GM19099 (cell line): ENCODE data around the gene PARG.
"Not testable (repeated sequence)": the region's sequence is repeated elsewhere in the genome, so short reads cannot be mapped to it uniquely, and the experiment has no call there.

Experiments
- POLR2A ChIP-seq: IDR thresholded peaks from 3 replicates; pipeline ENCODE4 v1.6.1; 2011; ENCODE audit warnings: low read depth; ENCODE audit not compliant: insufficient read length; ENCODE audit errors: extremely low read depth

The PARG gene

DNA sequence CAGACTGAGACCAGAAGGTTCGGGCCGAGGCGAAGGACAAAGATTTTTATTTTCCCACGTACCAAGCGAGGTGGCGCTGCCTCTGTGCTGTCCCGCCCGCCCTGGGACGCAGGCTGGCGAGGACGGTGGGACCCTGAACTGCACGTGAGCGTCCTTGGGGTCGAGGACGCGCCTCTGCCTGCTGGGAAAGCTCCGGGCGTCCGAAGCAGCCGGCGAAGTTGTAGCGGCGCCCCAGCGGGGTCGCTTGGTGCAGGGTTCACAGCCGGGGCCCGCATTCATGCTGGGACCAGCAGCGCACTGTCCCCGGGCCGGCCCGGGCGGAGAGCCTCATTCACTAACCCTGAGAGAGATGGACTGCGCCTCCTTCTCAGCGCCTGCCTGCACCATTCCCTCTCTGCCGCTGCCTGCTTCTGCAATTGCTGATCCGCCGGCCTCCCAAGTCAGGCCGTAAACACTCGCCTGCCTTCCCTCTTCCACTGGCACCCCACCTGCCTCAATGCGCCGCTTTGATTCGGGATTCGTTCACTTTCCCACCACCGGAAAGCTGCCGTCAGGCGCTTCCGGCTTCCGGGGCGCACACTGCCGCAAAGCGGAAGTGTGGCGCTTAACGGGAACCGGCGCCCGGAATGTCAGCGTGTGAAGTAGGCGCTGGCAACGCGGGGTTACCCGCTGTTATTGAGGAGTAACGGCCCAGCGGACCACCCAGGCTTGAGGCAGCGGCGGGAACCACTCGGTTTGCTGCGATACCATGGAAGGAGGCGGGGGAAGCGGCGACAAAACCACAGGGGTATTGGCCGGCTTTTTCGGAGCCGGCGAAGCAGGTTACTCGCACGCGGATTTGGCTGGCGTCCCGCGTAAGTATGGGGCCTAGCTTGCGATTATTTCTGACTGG, at the start of gene PARG, which contains the start of gene TIMM23B:
TSS of gene PARG (minus strand) at position 581 of the 892 bp plus-strand sequence. CDS start at position 279, 302 bp downstream.
TSS of gene TIMM23B (plus strand) at position 607 of the 892 bp plus-strand sequence. CDS start at position 749, 142 bp downstream.
- peak; percentile 60 for TF ChIP-seq POLR2A

DNA sequence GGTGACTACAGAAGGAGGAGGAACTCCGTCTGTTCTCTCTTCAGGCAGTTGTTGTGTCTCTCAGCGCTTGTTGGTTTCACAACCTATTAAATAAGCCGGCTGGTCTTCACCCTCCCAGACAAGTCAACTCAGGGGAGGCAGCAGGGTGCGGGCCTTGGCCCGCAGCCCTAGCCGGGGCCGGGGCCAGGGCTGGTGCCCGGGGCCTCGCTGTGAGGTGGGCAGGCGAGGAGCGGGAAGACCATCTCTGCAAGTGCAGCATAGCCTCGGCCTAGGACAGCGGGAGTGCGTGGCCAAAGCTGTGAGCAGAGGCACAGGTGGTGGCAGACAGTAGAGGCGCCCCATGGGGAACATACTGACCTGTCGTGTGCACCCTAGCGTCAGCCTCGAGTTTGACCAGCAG, 46.5 kb upstream of the PARG start, which contains the start of gene AGAP6:
TSS of gene AGAP6 (plus strand) at position 31 of the 400 bp plus-strand sequence. CDS start at position 341, 310 bp downstream.
- not testable (repeated sequence) for TF ChIP-seq POLR2A

DNA sequence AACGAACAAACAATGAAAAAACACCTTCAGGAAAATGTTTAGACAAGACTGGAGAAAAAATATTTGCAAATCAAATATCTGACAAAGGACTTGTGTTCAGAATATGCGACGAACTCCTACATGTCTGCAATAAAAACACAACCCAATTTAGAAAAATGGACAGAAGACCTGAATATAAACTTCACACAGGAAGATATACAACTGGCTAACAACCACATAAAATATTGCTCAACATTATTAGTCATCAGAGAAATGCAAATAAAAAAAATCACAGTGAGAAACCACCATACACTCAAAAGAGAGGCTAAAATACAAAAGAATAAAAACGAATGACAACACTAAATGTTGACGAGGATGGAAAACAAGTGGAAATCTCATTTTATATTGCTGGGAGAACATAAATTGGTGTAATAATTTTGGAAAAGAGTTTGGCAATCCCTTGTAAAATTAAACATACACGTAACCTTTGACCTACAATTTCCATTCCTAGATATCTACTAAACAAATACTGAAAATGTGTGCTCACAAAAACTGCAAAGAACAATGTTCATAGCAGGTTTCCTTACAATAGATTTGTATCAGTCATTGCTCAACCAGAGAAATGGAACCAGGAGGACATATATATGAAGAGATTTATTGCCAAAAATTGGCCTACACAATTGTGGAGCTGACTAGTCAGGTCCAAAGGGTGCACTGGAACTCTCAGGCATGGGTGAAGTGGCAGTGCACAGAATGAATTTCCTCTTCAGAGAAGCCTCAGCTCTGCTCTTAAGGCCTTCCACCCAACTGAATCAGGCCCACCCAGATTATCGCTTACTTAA, 96.8 kb downstream of the PARG start:
- no peak for TF ChIP-seq POLR2A

DNA sequence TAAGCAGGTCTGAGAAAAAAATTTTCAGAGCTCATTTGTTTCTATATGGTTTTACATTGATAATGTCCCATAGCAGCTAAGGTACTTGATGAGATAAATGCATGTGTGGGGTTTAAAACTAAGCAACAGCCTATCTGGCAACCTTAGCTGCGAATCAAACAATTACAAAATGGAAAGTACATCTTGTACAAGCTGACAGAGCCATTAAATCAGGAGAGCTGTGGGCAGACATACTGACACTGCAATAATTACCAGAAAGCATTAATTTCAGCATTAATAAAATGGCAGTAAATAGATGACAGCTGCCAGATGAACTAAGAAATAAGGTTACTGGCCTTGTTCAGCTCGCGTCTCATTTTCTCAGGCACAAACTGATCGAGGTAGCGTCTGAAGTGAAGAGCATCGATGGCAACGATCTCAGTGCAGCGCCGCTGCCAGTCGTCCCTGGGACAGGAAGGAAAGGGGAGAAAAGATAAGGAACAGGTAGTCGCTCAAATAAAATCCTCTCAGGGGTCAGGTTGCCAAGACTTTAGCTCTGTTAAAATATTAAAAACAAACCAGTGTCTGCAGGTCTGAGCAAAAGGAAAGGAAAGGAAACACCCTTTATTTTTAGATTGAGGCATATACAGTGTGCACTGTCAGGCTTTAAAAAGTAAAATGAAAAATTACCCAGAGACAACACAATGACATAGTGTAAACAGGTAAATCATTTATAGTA, 100.1 kb downstream of the PARG start:
- TF ChIP-seq POLR2A: no peak

DNA sequence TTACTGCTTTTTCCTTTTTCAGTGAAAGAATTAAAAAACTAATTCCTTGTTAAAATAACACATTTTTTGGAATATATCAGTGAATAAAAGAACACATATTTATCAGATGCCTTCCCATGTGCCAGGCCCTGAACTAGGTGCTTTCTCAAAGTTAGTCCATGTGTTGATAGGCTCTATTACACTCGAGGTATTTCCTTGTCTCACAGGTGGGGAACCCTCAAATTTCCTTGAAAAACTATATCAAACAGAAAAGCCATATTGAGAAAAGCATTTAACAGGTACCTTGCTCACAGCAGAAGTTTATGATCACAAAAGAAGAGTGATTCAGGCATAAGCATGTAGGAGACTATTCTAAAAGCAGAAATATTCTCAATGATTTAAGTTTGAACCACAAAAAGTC, 104.1 kb downstream of the PARG start:
- no peak for TF ChIP-seq POLR2A

DNA sequence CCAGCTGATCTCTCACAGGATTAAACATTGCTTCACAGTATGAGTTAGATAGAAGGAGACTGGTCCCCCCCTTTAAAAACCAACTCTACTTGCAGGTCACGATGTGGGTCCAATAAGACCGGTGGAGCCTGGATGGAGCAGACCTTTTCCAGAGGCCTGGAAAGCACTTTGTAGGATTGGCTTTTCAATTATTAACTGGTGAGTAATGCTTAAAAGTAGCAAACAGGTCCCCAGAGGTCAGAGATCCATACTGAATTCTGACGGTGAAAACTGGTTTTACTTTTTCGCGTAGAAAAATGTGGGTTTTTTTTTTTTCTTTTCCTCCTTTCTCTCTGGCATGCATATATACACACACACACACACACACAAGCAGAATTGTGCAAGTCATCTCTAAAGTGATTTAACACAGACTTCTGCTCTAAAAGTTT, 104.8 kb downstream of the PARG start:
- no peak for TF ChIP-seq POLR2A

DNA sequence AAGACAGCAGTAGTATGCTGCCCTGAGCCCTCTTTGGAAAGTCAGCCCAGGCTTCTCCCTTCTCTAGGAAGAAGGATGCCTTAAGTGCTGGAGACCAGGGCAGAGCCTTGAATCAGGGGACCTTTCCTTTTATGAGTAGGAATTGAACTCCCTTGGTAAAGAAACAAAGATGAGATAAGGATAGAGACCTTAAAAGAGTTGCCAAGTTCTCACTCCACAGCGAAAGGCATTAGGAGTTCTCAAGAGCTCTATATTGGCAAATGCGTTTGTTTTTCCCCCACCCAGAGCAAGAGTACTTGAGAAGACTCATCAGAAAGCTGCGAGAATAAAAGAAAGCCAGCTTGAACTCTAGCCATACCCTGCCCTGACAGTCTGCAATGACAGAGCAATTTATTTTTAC, 106.9 kb downstream of the PARG start:
- TF ChIP-seq POLR2A: no peak

DNA sequence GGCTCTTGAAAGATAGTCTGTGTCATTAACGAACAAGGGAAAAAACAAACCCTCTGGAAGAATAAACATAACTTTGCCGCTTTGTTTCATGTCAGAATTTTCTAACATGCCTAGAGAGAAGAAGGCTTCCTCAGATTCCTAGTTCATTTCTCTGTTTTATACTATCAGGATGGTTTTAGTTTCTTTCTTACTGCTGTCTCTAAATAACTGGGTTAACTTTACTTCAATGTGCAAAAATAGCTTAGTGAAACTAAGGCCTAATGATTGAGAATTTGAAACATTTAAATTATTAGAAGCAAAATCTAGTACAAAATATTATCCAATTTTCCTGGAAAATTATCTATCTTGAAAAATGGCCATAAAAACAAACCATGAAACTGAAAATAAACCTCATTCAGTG, 107.6 kb downstream of the PARG start:
- TF ChIP-seq POLR2A: no peak

DNA sequence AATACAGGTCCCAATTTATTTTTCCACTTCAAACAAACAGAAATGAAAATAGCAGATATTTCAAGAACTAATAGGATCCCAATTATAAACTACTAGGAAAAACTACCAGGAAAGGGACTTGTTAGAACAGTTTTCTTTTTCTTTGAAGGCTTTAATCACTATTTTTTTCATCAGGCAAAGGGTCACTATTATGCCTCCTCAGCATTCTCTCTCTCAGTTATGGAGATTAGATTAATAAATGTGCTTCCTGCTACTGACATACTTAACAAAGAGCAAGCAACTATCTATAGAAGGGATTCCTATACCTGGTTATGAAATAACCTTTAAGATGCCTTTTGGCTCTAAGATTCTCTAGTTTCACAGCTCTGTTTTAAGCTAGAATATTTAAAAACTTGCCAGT, 108.7 kb downstream of the PARG start:
- TF ChIP-seq POLR2A: no peak

DNA sequence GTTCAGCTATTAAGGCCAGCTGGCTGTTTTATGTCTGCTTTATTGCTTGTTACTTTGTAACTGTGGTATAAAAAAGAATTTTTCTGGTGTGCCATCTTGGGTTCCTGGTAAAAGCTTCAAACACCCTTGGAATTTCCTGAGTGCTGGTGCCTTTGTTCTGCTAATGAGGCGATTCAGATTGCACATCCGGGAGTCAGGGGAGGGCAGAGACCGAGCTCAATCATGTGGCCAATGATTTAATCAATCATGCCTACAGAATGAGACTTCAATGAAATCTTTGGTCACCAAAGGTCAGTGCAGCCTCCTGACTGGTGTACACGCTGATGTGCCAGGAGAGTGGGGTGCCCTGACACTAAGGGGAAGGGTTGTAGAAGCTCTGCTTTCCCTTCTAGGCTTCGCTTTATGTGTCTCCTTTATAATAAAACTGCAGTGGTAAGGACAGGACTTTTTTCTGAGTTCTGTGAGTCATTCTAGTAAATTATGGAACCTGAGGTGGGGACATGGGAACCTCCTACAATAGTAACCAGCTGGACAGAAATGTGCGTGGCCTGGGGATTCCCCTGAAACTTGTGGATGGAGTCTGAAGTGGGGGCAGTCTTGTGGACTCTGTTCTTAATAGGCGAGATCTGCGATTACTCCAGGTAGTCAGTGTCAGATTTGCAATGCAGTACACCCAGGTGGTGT, 110.3 kb downstream of the PARG start:
- TF ChIP-seq POLR2A: no peak

DNA sequence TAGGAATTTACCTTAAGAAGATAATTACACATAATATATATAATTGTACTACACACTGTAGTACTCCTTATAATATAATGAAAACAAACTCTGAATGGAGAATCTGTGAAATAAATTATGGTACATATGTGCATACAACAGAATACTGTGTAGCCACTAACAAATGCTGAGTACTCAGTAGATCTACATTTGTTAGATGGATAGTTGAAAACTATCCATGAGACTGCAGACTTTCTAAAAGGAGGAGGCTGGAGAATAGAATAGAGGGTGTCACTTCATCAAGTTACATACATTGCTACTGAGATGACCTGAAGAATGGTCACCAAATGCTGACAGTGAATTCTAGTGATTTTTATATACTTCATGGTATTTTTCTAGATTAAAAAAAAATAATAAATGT, 111.0 kb downstream of the PARG start:
- no peak for TF ChIP-seq POLR2A

DNA sequence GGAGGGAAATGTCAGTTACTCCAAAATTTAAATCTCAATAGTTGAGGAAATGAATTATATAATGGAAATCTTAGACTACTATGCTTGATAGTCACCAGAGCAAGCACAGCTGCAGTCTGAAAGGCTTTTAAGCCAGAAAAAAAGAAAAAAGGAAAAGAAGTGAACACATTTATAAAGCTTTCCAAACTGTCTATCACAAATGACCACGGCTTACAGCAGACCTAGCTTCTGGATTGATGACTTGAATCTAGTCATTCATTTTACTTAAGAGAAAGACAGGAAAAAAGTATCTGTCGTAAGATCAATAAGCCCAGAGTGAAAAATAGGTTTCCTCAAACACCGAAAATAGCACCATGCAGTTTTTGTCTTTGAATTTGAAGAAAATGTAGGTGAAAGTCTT, 111.8 kb downstream of the PARG start:
- no peak for TF ChIP-seq POLR2A

DNA sequence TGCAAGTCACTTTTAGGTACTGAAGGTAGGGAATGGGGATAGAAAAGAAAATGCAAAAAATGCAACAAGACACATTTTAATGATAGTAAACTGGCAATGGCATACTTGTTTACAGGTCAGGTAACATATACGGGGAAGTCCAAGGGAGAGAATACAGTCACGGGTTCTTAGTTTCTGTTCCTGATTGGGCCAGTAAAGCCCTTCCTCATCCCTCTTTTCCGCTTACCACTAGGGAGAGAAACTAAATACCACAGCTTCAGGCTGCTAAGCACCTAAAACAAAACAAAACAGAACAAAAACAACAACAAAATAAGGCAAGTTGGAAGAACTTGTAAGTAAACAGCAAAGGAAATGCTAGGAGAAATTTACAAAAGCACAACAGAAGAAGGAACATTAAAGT, 114.5 kb downstream of the PARG start:
- TF ChIP-seq POLR2A: no peak

DNA sequence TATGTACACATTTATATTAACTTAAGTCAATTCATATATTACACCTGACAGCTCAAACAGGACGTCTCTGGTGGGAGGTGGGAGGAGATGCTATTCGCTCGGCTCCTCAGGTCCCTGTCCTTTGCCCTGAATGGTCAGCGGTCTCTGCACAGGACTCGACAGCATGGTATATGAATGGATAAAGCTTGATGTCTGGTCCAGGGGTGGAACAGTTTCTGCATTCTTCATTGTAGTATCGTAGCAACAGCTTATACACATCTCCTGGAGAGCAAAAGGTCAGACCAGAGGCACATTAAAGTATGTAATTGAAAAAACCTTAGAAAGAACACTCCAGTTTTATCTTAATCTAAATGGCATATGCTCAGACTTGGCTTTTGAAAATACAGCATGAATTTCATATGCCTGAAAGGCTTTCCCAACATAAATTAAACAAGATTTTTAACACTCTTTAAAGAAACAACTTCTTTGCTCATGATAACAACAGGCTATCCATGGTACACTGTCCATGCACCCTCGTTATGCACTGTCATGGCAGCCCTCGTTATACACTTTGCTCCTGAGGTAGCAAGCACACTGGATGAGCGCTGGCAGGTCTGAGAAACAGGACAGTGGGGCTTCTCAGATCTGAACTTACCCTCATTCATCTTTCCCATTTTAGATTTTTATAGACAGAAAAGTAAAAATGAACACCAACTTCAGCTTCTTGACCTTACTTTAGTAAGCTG, 122.4 kb downstream of the PARG start:
- no peak for TF ChIP-seq POLR2A

DNA sequence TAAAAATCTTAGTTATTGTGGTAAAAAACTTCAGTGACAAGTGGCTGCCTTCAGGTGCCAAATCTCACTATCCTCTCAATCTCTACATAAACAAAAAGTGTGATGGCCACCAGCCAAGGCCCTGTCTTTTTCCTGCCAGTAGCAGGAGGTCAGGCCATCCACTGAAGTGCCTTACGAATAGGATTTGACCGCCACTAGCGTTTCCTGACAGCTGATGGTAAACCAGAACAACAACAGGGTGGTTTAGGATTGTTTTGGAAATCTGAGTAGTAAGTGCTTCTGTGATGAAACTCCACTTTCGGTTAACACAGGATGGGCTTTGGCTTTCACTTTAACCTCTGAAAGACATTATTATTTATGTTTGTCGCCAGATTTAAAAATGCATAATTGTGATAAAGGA, 124.0 kb downstream of the PARG start:
- no peak for TF ChIP-seq POLR2A
